B cell (primary cell): ENCODE measurements around the gene MCRIP2.
A peak's percentile ranks its signal among the peaks of the same experiment; 100 is the strongest.

ENCODE experiments used
- EZH2 ChIP-seq: IDR thresholded peaks from 2 replicates; pipeline ENCODE4 v1.6.1; 2012; ENCODE audit warnings: borderline replicate concordance, low read depth, mild to moderate bottlenecking, moderate library complexity, low read length; ENCODE audit not compliant: insufficient read depth, poor library complexity, severe bottlenecking
- TF ChIP-seq, protein P1 (sequence below): fragments of 200-600 bp; IDR thresholded peaks from one replicate; pipeline ENCODE4 v1.8.0; 2022; ENCODE audit warnings: antibody characterized with exemption, mild to moderate bottlenecking

DNA sequence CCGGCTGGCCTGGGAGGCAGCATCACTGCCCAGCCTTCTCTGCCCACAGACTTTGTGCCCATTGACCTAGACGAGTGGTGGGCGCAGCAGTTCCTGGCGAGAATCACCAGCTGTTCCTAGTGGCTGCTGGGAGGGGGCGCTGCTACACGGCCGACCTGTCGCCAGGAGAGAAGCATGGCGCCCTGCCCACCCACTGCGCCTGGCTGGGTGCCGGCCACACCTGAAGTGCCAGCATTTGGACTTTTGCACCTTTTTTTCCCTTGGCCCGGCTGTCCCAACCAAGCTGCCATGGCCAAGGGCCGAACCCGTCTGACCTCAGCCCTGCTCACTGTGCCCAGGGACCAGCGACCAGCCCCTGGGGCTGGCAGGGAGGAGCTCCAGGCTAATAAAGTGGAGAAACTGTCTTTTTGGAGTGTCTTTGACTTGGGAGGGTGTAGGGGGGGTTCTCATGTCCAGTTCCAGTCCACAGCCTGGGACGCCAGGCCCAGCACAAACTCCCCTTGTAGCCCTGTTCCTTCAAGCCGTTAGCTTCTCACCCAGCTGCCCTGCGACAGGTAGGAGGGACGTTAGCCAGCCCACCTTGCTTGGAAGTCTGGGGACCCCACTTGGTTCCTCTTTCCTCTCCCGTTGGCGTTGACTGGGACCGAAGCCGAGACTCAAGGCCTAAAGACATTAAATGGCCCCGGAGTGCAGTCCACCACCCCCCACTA is 6.6 kb downstream of the MCRIP2 start:
- TF ChIP-seq, protein P1, sequence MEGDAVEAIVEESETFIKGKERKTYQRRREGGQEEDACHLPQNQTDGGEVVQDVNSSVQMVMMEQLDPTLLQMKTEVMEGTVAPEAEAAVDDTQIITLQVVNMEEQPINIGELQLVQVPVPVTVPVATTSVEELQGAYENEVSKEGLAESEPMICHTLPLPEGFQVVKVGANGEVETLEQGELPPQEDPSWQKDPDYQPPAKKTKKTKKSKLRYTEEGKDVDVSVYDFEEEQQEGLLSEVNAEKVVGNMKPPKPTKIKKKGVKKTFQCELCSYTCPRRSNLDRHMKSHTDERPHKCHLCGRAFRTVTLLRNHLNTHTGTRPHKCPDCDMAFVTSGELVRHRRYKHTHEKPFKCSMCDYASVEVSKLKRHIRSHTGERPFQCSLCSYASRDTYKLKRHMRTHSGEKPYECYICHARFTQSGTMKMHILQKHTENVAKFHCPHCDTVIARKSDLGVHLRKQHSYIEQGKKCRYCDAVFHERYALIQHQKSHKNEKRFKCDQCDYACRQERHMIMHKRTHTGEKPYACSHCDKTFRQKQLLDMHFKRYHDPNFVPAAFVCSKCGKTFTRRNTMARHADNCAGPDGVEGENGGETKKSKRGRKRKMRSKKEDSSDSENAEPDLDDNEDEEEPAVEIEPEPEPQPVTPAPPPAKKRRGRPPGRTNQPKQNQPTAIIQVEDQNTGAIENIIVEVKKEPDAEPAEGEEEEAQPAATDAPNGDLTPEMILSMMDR, result peak; percentile 41
- TF ChIP-seq EZH2, result no peak
